H1 (cell line): Measurements from ENCODE around the gene ARHGAP25. TPM values are rescaled to one million over a fixed set of nuclear protein-coding genes. Genes with fewer than 3 reads are reported as not detected.

Experiments
- CTCF ChIA-PET: fragments of 300-600 bp; sonication (Branson Sonifier 250); formaldehyde crosslinking; loops from one replicate; lab custom pipeline; 2021; ENCODE audit not compliant: partially characterized antibody; lab: Charles Lee
- POLR2A ChIA-PET: fragments of 300-600 bp; sonication (Branson Sonifier 250); formaldehyde crosslinking; loops from one replicate; lab custom pipeline; 2021; ENCODE audit warnings: inconsistent platforms; ENCODE audit not compliant: partially characterized antibody; lab: Charles Lee
- DNase-seq, 2 experiments: peaks; one replicate each; pipeline versions ENCODE4 v3.0.0 to v3.0.0-alpha.2; 2010 to 2022; ENCODE audit warnings: low spot score in 2 of 2, low read depth in 1 of 2, mixed read lengths in 1 of 2
- FAIRE-seq: peaks from 2 replicates; lab custom pipeline; 2011; peaks lifted over from hg19 to GRCh38; lab: Jason Lieb, UNC
- H2AFZ ChIP-seq: 2 replicates; pipeline ENCODE4 v1.8.1; 2012; ENCODE audit warnings: low read length, inconsistent platforms
- H2AK5ac ChIP-seq: 2 replicates; pipeline ENCODE4 v1.6.1; 2013; ENCODE audit warnings: low read depth, low read length
- H2BK120ac ChIP-seq: replicated peaks from 2 replicates; pipeline ENCODE3; 2013; ENCODE audit warnings: low read depth, low read length, inconsistent platforms
- H2BK12ac ChIP-seq: 2 replicates; pipeline ENCODE4 v1.6.1; 2013; ENCODE audit warnings: low read depth, low read length
- H2BK15ac ChIP-seq: 2 replicates; pipeline ENCODE4 v1.6.1; 2013; ENCODE audit warnings: low read length
- H2BK20ac ChIP-seq: 2 replicates; pipeline ENCODE4 v1.6.1; 2013; ENCODE audit warnings: low read length
- H2BK5ac ChIP-seq: 2 replicates; pipeline ENCODE4 v1.6.1; 2013; ENCODE audit warnings: low read depth, low read length
- H3K14ac ChIP-seq: 2 replicates; pipeline ENCODE4 v1.6.1; 2013; ENCODE audit warnings: inconsistent platforms; ENCODE audit not compliant: insufficient read length
- H3K18ac ChIP-seq: 2 replicates; pipeline ENCODE4 v1.6.1; 2013; ENCODE audit warnings: low read length; ENCODE audit errors: extremely low read depth
- H3K23ac ChIP-seq: 2 replicates; pipeline ENCODE4 v1.6.1; 2013; ENCODE audit warnings: inconsistent platforms; ENCODE audit not compliant: insufficient read length
- H3K23me2 ChIP-seq: 2 replicates; pipeline ENCODE4 v1.6.1; 2013; ENCODE audit warnings: low read depth, low read length
- H3K27ac ChIP-seq: 2 replicates; pipeline ENCODE4 v1.6.1; 2011; ENCODE audit warnings: low read depth, low read length, inconsistent platforms
- H3K27me3 ChIP-seq, 4 experiments: replicated peaks in 1 of 4; 1 replicate in 1 of 4; 2 replicates in 3 of 4; pipeline versions ENCODE4 v1.6.1 to v1.8.1; 2011 to 2013; ENCODE audit warnings: low read length in 3 of 4, mild to moderate bottlenecking in 3 of 4, inconsistent platforms in 2 of 4, mixed read lengths in 2 of 4, moderate library complexity in 1 of 4; ENCODE audit not compliant: control insufficient read depth in 3 of 4, insufficient read depth in 3 of 4; ENCODE audit errors: extremely low read depth in 1 of 4
- H3K36me3 ChIP-seq, 4 experiments: 2 replicates each; pipeline versions ENCODE4 v1.6.1 to v1.8.1; 2011 to 2013; ENCODE audit warnings: mild to moderate bottlenecking in 4 of 4, low read length in 3 of 4, moderate library complexity in 2 of 4, control low read depth in 1 of 4, inconsistent platforms in 1 of 4; ENCODE audit not compliant: insufficient read depth in 4 of 4, control insufficient read depth in 2 of 4
- H3K4ac ChIP-seq: replicated peaks from 2 replicates; pipeline ENCODE3; 2013; ENCODE audit warnings: low read length, low read depth, mixed read lengths, inconsistent platforms; ENCODE audit not compliant: insufficient read length
- H3K4me1 ChIP-seq, 4 experiments: replicated peaks in 1 of 4; 1 replicate in 1 of 4; 2 replicates in 3 of 4; pipeline versions ENCODE4 v1.6.1 to v1.8.1; 2011 to 2013; ENCODE audit warnings: low read length in 3 of 4, inconsistent platforms in 2 of 4, mixed read lengths in 1 of 4; ENCODE audit not compliant: insufficient read depth in 4 of 4, control insufficient read depth in 3 of 4
- H3K4me2 ChIP-seq, 2 experiments: 2 replicates each; pipeline versions ENCODE4 v1.6.1 to v1.8.1; 2011 to 2013; ENCODE audit warnings: low read depth in 2 of 2, low read length in 2 of 2, control low read depth in 1 of 2, inconsistent platforms in 1 of 2, mild to moderate bottlenecking in 1 of 2; ENCODE audit not compliant: insufficient read depth in 1 of 2
- H3K4me3 ChIP-seq, 4 experiments: fragments of 200-600, 300-600 bp in 1 of 4; sonication (generic), shearing (Covaris generic), sonication (Bioruptor Twin) in 1 of 4; 2 replicates each; pipeline versions ENCODE4 v1.5.1 to v1.8.1; 2011 to 2016; ENCODE audit warnings: low read length in 4 of 4, low read depth in 3 of 4, control low read depth in 2 of 4, inconsistent platforms in 2 of 4, mild to moderate bottlenecking in 2 of 4, mixed read lengths in 1 of 4, moderate library complexity in 1 of 4; ENCODE audit not compliant: insufficient read depth in 2 of 4; ENCODE audit errors: extremely low read depth in 1 of 4
- H3K56ac ChIP-seq: replicated peaks from 2 replicates; pipeline ENCODE3; 2013; ENCODE audit warnings: low read depth, mild to moderate bottlenecking, mixed read lengths, low read length, inconsistent platforms; ENCODE audit not compliant: insufficient read length
- H3K79me1 ChIP-seq: 2 replicates; pipeline ENCODE4 v1.6.1; 2013; ENCODE audit warnings: low read depth, low read length, control low read depth
- H3K79me2 ChIP-seq, 2 experiments: 2 replicates each; pipeline versions ENCODE4 v1.6.1 to v1.8.1; 2012 to 2013; ENCODE audit warnings: low read length in 2 of 2, mild to moderate bottlenecking in 2 of 2, inconsistent platforms in 1 of 2; ENCODE audit not compliant: insufficient read depth in 2 of 2, control insufficient read depth in 1 of 2
- H3K9ac ChIP-seq, 4 experiments: replicated peaks in 1 of 4; 1 replicate in 1 of 4; 2 replicates in 3 of 4; pipeline versions ENCODE4 v1.6.1 to v1.8.1; 2011 to 2013; ENCODE audit warnings: low read depth in 3 of 4, low read length in 3 of 4, control low read depth in 2 of 4, mild to moderate bottlenecking in 2 of 4, moderate library complexity in 2 of 4, inconsistent platforms in 1 of 4; ENCODE audit errors: extremely low read depth in 1 of 4
- H3K9me3 ChIP-seq, 2 experiments: 2 replicates each; pipeline versions ENCODE4 v1.6.1 to v1.8.1; 2012 to 2013; ENCODE audit warnings: mild to moderate bottlenecking in 2 of 2, moderate library complexity in 2 of 2, control low read depth in 1 of 2, inconsistent platforms in 1 of 2, low read depth in 1 of 2, low read length in 1 of 2, mixed read lengths in 1 of 2; ENCODE audit not compliant: insufficient read depth in 2 of 2
- H4K20me1 ChIP-seq, 2 experiments: replicated peaks in 1 of 2; 2 replicates each; pipeline versions ENCODE3 to v1.8.1; 2011 to 2013; ENCODE audit warnings: inconsistent platforms in 2 of 2, low read length in 2 of 2, mild to moderate bottlenecking in 1 of 2; ENCODE audit not compliant: insufficient read depth in 2 of 2, control insufficient read depth in 1 of 2
- H4K5ac ChIP-seq: 2 replicates; pipeline ENCODE4 v1.6.1; 2013; ENCODE audit warnings: low read length, low read depth, mixed read lengths, inconsistent platforms; ENCODE audit not compliant: insufficient read length
- H4K8ac ChIP-seq: 2 replicates; pipeline ENCODE4 v1.8.0; 2013; ENCODE audit warnings: mild to moderate bottlenecking, moderate library complexity, low read length, inconsistent platforms; ENCODE audit not compliant: insufficient read depth; ENCODE audit errors: extremely low read depth
- H4K91ac ChIP-seq: replicated peaks from 2 replicates; pipeline ENCODE3; 2013; ENCODE audit warnings: low read length, mixed read lengths, inconsistent platforms; ENCODE audit not compliant: insufficient read length
- ASH2L ChIP-seq: fragments of 200-600, 300-600 bp; sonication (generic); IDR thresholded peaks from one replicate; pipeline ENCODE4 v1.7.1; 2017; ENCODE audit warnings: low read length
- CTBP2 ChIP-seq: IDR thresholded peaks from 2 replicates; pipeline ENCODE4 v1.7.0; 2011; ENCODE audit warnings: borderline replicate concordance, mild to moderate bottlenecking, moderate library complexity, mixed read lengths, low read length; ENCODE audit not compliant: insufficient read depth, insufficient read length
- EGR1 ChIP-seq: IDR thresholded peaks from 2 replicates; pipeline ENCODE4 v1.6.1; 2011; ENCODE audit warnings: low read depth, low read length, borderline replicate concordance
- EP300 ChIP-seq, 2 experiments: IDR thresholded peaks; 1 replicate in 1 of 2; 2 replicates in 1 of 2; pipeline ENCODE4 v1.6.1; 2011 to 2012; ENCODE audit warnings: low read depth in 2 of 2, low read length in 2 of 2, mild to moderate bottlenecking in 2 of 2, borderline replicate concordance in 1 of 2, inconsistent platforms in 1 of 2, moderate library complexity in 1 of 2
- KDM4A ChIP-seq: IDR thresholded peaks from one replicate; pipeline ENCODE4 v1.7.1; 2012; ENCODE audit warnings: low read depth, mild to moderate bottlenecking, moderate library complexity, low read length, inconsistent platforms; ENCODE audit not compliant: severe bottlenecking
- NANOG ChIP-seq: IDR thresholded peaks from 2 replicates; pipeline ENCODE4 v1.6.1; 2011; ENCODE audit warnings: low read length, low read depth, mild to moderate bottlenecking, inconsistent platforms; ENCODE audit not compliant: insufficient read depth, poor library complexity, severe bottlenecking
- NRF1 ChIP-seq: IDR thresholded peaks from 2 replicates; pipeline ENCODE4 v1.6.1; 2011; ENCODE audit warnings: mild to moderate bottlenecking, low read depth, low read length, improper control_type of control experiment
- POLR2A ChIP-seq, 2 experiments: IDR thresholded peaks; 1 replicate in 1 of 2; 2 replicates in 1 of 2; pipeline ENCODE4 v1.6.1; 2011; ENCODE audit warnings: low read depth in 2 of 2, low read length in 2 of 2, mild to moderate bottlenecking in 2 of 2; ENCODE audit errors: control extremely low read depth in 1 of 2
- RFX5 ChIP-seq: IDR thresholded peaks from 2 replicates; pipeline ENCODE4 v1.6.1; 2011; ENCODE audit warnings: low read depth, low read length, improper control_type of control experiment, borderline replicate concordance
- TBP ChIP-seq: IDR thresholded peaks from 2 replicates; pipeline ENCODE4 v1.6.1; 2011; ENCODE audit warnings: low read depth, low read length, improper control_type of control experiment
- TEAD4 ChIP-seq: IDR thresholded peaks from 2 replicates; pipeline ENCODE4 v1.6.1; 2012; ENCODE audit warnings: low read depth, low read length, inconsistent platforms, mixed read lengths
- USF2 ChIP-seq: IDR thresholded peaks from 2 replicates; pipeline ENCODE4 v1.6.1; 2011; ENCODE audit warnings: low read length, improper control_type of control experiment
- WGBS, 2 experiments: shearing (Covaris generic) in 1 of 2; methylation state at CpG; one replicate each; pipeline versions ENCODE4 v1.1.6 to v1.1.7; 2013 to 2015; ENCODE audit warnings: low lambda C conversion rate in 2 of 2, mixed read lengths in 2 of 2, inconsistent platforms in 1 of 2, low coverage in 1 of 2, missing lambda C conversion rate in 1 of 2; ENCODE audit not compliant: insufficient replicate concordance in 2 of 2, insufficient coverage in 1 of 2, insufficient read length in 1 of 2; ENCODE audit errors: extremely low coverage in 1 of 2, missing lambda C conversion rate in 1 of 2; 5-methylcytosine and 5-hydroxymethylcytosine counted together
- polyA plus RNA-seq, 7 experiments: library from polyadenylated mRNA; depleted of rRNA in 3 of 7; stranded (reverse) in 5 of 7; unstranded in 2 of 7; fragments of >200 nt in 5 of 7; fragments of 200-250 nt in 2 of 7; gene quantifications; 1 replicate in 5 of 7; 2 replicates in 1 of 7; 4 replicates in 1 of 7; pipeline versions ENCODE4 v1.2.1 to v1.2.3, GENCODE V29; 2011 to 2013; ENCODE audit warnings: missing spikeins in 2 of 7, mixed read lengths in 2 of 7
- total RNA-seq: library from RNA; stranded (reverse); fragmentation: NEBNext Ultra II Directional; extraction: Animal tissue kit (Norgen Biotek cat#: 25700); gene quantifications from 2 replicates; pipeline ENCODE4 v1.2.1, GENCODE V29; 2021

Gene ARHGAP25
- total and polyA plus RNA-seq, 2 of the 8 experiments (the other 6 are each of a cell fraction or from before 2014, with no cell fraction given), result 1.00 to 1.2 TPM

GRCh38 chr2:68846091-68846490 lies 111.5 kb downstream of the ARHGAP25 start:
- Histone ChIP-seq H3K79me2 (no peaks in the 10 kb centered on the region), H3K9ac (no peak overlapping the region), H3K27ac (no peak overlapping the region), H2BK20ac (no peak overlapping the region), H3K9me3 (0 out of 4 replicates have a peak, but pooled peaks cover 0 to under 1% of the 10 kb centered on the region in 2 experiments), H3K23me2 (no peaks in the 10 kb centered on the region; the same call in 1 of the 2 replicates), H3K4me2 (no peak overlapping the region), H3K79me1 (no peaks in the 10 kb centered on the region), H2AK5ac (no peak overlapping the region), H2BK15ac (no peak overlapping the region), H3K14ac (no peak overlapping the region), H3K18ac (no peak overlapping the region), H3K27me3 (no peaks in the 10 kb centered on the region; a peak in 1 of 7 replicates), H2BK120ac (no peak overlapping the region), H3K4me3 (no peak overlapping the region), H3K4me1 (no peaks in the 10 kb centered on the region), H2BK5ac (no peak overlapping the region), H3K23ac (no peak overlapping the region), H3K56ac (no peak overlapping the region), H4K91ac (no peak overlapping the region), H4K8ac (no peak overlapping the region), H2AFZ (no peak overlapping the region), H2BK12ac (no peak overlapping the region), H3K4ac (no peak overlapping the region), H4K5ac (no peak overlapping the region), H3K36me3 (no peaks in the 10 kb centered on the region), H4K20me1 (no peaks in the 10 kb centered on the region)
- ChIA-PET POLR2A (no interaction called here), CTCF (interaction anchor here (0.6 to 13.2 kb wide), 9 partner anchors 9 to 383 kb away, joined by 3 to 113 read pairs (median 4); no protein-coding TSS in a partner anchor)
- no peak for DNase-seq
- 83% methylated on average over 3 of the region's 3 CpGs; no CpG with 5 or more reads in 1 of the 2 experiments for WGBS, 2 experiments
- no peak for FAIRE-seq
- no peak for TF ChIP-seq TBP
- no peak for TF ChIP-seq POLR2A (IDR thresholded peaks at IDR 0.05; ENCODE audit: control extremely low read depth in 1 of 2, low read depth in 2 of 2, low read length in 2 of 2)
- no peak for TF ChIP-seq KDM4A
- no peak for TF ChIP-seq USF2
- TF ChIP-seq NANOG, result no peak
- no peak for TF ChIP-seq EGR1
- TF ChIP-seq TEAD4, result no peak
- TF ChIP-seq EP300 (IDR thresholded peaks at IDR 0.05; ENCODE audit: borderline replicate concordance in 1 of 2, low read depth in 2 of 2, low read length in 2 of 2), result no peak
- TF ChIP-seq CTBP2, result no peak
- TF ChIP-seq RFX5, result no peak
- TF ChIP-seq NRF1, result no peak
- no peak for TF ChIP-seq ASH2L
